HL-60 (cell line): ENCODE data around the gene DAB2.

ENCODE experiments used
- DNase-seq, 2 experiments: peaks; one replicate each; pipeline ENCODE4 v3.0.0-alpha.2; 2010 to 2020; ENCODE audit warnings: low read depth in 1 of 2, low spot score in 1 of 2
- H3K27ac ChIP-seq: fragments of 250-450 bp; sonication (Bioruptor Pico); replicated peaks from 2 replicates; pipeline ENCODE4 v1.5.1; 2020; ENCODE audit warnings: mild to moderate bottlenecking, moderate library complexity
- H3K27me3 ChIP-seq: fragments of 250-450 bp; sonication (Bioruptor Pico); 2 replicates; pipeline ENCODE4 v1.5.1; 2021; ENCODE audit warnings: mild to moderate bottlenecking, moderate library complexity; ENCODE audit not compliant: insufficient read depth, poor library complexity, severe bottlenecking
- H3K4me3 ChIP-seq: replicated peaks from 2 replicates; pipeline ENCODE4 v1.5.1; 2011; ENCODE audit warnings: mild to moderate bottlenecking, control low read depth, low read length; ENCODE audit not compliant: insufficient read depth
- CTCF ChIP-seq: IDR thresholded peaks from one replicate; pipeline ENCODE4 v1.5.1; 2011; ENCODE audit warnings: low read length, control low read depth, inconsistent platforms; ENCODE audit not compliant: insufficient read depth
- GABPA ChIP-seq: IDR thresholded peaks from 2 replicates; pipeline ENCODE4 v1.6.1; 2012; ENCODE audit warnings: low read depth
- POLR2AphosphoS5 ChIP-seq: IDR thresholded peaks from 2 replicates; pipeline ENCODE4 v1.6.1; 2012; ENCODE audit warnings: low read depth
- REST ChIP-seq: IDR thresholded peaks from 2 replicates; pipeline ENCODE4 v1.6.1; 2012; ENCODE audit warnings: low read depth; ENCODE audit not compliant: insufficient replicate concordance
- SPI1 ChIP-seq: IDR thresholded peaks from 2 replicates; pipeline ENCODE4 v1.6.1; 2012; ENCODE audit warnings: low read depth, mild to moderate bottlenecking, borderline replicate concordance

The DAB2 gene

GRCh38 chr5:39352170-39352569 lies 72.6 kb downstream of the DAB2 start:
- no peaks in the 10 kb centered on the region for H3K27me3 ChIP-seq
- DNase-seq = no peak
- no peak for TF ChIP-seq SPI1
- no peak for TF ChIP-seq POLR2AphosphoS5
- TF ChIP-seq CTCF = no peak
- no peak overlapping the region for H3K4me3 ChIP-seq
- no peak overlapping the region for H3K27ac ChIP-seq

- no peak overlapping the region for H3K27ac ChIP-seq
Observed at GRCh38 chr5:39349484-39349883, 75.3 kb downstream of the DAB2 start.

GRCh38 chr5:39342460-39342859 lies 82.3 kb downstream of the DAB2 start:
- DNase-seq = no peak
- H3K4me3 ChIP-seq = no peak overlapping the region
- H3K27ac ChIP-seq = no peak overlapping the region
- TF ChIP-seq REST (no peak), GABPA (no peak), SPI1 (no peak), CTCF (no peak), POLR2AphosphoS5 (no peak)
- H3K27me3 ChIP-seq = no peaks in the 10 kb centered on the region

More at GRCh38 chr5:39349484-39349883, 75.3 kb downstream of the DAB2 start:
- no peak overlapping the region for H3K4me3 ChIP-seq
- TF ChIP-seq CTCF = no peak
- TF ChIP-seq REST = no peak
- TF ChIP-seq SPI1 = no peak
- no peak for TF ChIP-seq GABPA
- no peak for TF ChIP-seq POLR2AphosphoS5
- H3K27me3 ChIP-seq = no peaks in the 10 kb centered on the region
- DNase-seq = no peak

GRCh38 chr5:39341896-39342295 lies 82.9 kb downstream of the DAB2 start:
- no peak overlapping the region for H3K4me3 ChIP-seq
- H3K27me3 ChIP-seq = no peaks in the 10 kb centered on the region
- TF ChIP-seq SPI1 = no peak
- TF ChIP-seq POLR2AphosphoS5 = no peak
- TF ChIP-seq REST = no peak
- DNase-seq = no peak
- H3K27ac ChIP-seq = no peak overlapping the region
